GM21381 (cell line): ENCODE results near the gene RNASE12.
"Not testable (repeated sequence)": the region's sequence is repeated elsewhere in the genome, so short reads cannot be mapped to it uniquely, and the experiment has no call there.

Experiments
- ATAC-seq: cut with Tn5 transposase; IDR thresholded peaks from one replicate; pipeline ENCODE4 v1.9.1; 2021; ENCODE audit warnings: mild to moderate bottlenecking, moderate library complexity; ENCODE audit not compliant: unreplicated experiment

RNASE12 gene

GRCh38 chr14:20591235-20591634, at the start of gene RNASE12:
RNASE12 (minus strand) TSS chr14:20591376; CDS start chr14:20590723, 653 bp downstream.
- no peak for ATAC-seq

GRCh38 chr14:20632831-20633691, 41.9 kb upstream of the RNASE12 start:
- ATAC-seq: peak; percentile 46

- ATAC-seq: no peak
Observed at GRCh38 chr14:20632448-20632830, 41.3 kb upstream of the RNASE12 start.

- no peak for ATAC-seq
Observed at GRCh38 chr14:20631880-20632389, 40.8 kb upstream of the RNASE12 start.

- no peak for ATAC-seq
Observed at GRCh38 chr14:20631023-20631879, 40.1 kb upstream of the RNASE12 start.

- no peak for ATAC-seq
Observed at GRCh38 chr14:20630340-20631022, 39.3 kb upstream of the RNASE12 start.

- ATAC-seq: no peak
Observed at GRCh38 chr14:20628063-20628854, 37.1 kb upstream of the RNASE12 start.

- ATAC-seq: no peak
Observed at GRCh38 chr14:20627346-20628027, 36.3 kb upstream of the RNASE12 start.

GRCh38 chr14:20626274-20626673, 35.1 kb upstream of the RNASE12 start:
- ATAC-seq: no peak

- ATAC-seq: no peak
Observed at GRCh38 chr14:20624495-20625070, 33.4 kb upstream of the RNASE12 start.

- no peak for ATAC-seq
Observed at GRCh38 chr14:20623798-20624197, 32.6 kb upstream of the RNASE12 start.

GRCh38 chr14:20622816-20623291, 31.7 kb upstream of the RNASE12 start:
- ATAC-seq: no peak

- ATAC-seq: no peak
Observed at GRCh38 chr14:20620798-20621478, 29.8 kb upstream of the RNASE12 start.

GRCh38 chr14:20619688-20620087, 28.5 kb upstream of the RNASE12 start:
- ATAC-seq: not testable (repeated sequence)

GRCh38 chr14:20618271-20618749, 27.1 kb upstream of the RNASE12 start:
- ATAC-seq: no peak

- ATAC-seq: no peak
Observed at GRCh38 chr14:20617138-20618003, 26.2 kb upstream of the RNASE12 start.

- ATAC-seq: no peak
Observed at GRCh38 chr14:20615996-20616395, 24.8 kb upstream of the RNASE12 start.
